RPMI8226 (cell line): ENCODE data around the gene RPP14.

Source experiments
- DNase-seq: peaks from one replicate; pipeline ENCODE4 v3.0.0-alpha.2; 2015

The RPP14 gene

DNA sequence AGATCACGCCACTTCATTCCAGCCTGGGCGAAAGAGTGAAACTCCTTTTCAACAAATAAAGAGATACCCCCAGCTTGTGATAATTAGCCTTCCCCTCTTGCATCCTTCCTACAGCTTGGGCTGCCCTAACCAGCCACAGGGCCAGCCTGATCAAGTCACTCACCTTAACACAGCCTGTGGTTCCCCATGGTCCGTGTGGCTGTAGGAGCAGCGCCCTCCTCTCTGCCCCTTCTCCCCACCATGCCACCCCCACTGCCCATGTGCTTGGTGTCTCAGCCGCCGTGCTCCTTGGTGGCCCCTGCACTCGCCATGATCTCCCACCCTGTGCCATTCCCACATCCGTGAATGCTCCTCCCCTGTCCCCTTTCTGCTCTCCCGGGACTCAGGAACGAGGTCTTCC, 13.2 kb upstream of the RPP14 start:
- DNase-seq, result no peak

DNA sequence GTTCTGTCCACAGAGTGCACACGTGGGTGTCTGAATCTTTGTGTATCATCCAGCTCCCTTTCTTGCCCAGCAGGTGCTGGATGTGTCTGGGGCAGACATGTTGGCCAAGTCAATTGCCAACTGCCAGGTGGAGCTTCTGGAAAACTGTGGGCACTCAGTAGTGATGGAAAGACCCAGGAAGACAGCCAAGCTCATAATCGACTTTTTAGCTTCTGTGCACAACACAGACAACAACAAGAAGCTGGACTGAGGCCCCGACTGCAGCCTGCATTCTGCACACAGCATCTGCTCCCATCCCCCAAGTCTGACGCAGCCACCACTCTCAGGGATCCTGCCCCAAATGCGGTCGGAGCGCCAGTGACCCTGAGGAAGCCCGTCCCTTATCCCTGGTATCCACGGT, 12.5 kb upstream of the RPP14 start:
- DNase-seq, result no peak

DNA sequence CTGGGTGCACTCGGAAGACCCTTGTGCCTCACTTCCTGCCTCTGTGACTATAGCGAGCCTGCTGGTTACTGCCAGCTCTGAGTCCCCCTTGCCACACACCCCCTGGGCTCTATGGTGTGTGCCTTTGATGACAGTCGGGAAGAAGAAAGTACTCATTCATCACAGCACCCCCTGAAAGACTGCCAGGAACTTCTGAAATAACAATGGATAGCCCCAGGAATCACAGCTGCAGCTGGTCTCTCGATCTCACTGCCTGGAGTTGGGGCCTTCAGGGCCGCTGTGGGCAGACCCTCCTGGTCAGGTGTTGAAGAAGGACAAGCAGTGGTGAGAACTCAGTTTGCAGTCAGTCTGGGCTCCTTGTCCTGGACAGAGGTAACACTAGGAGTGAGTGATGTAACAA, 9.8 kb upstream of the RPP14 start:
- no peak for DNase-seq

DNA sequence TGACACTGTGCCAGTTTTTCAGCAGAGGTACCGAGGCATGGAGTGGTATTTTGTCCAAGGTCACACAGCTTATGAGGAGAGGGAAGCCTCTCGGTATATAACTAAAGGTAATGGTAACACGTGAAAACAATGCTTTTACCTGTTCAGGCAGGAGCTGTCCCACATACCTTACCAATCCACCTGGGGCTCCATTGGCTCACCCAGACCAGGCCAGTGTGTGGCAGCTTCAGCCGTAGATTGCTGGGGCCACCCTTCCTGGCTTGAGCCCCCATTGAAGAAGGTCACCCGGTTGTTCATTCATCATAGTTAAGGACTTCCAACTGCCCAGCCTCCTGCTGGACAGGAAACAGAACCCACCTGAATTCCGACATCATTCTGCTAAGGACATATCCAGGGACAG, 9.2 kb upstream of the RPP14 start:
- no peak for DNase-seq

DNA sequence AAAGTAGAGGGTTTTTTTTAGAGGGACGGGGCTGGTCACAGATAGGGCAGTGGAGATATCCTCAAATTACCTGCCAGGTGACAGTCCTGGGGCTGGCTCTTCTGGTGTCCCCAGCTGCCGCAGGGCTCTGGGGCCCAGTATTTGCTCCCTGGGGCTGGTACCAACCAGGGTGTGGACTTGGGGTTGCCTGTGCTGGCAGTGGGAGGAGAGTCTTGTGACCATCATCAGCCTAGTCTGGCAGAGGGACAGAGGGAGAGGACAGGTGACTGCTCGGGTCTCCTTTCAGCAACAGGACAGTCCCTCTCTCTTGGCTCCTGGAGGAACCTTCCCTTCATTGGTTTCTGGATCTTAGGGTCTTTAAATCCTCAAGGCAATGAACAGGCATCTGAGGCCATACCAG, 7.9 kb upstream of the RPP14 start:
- no peak for DNase-seq

DNA sequence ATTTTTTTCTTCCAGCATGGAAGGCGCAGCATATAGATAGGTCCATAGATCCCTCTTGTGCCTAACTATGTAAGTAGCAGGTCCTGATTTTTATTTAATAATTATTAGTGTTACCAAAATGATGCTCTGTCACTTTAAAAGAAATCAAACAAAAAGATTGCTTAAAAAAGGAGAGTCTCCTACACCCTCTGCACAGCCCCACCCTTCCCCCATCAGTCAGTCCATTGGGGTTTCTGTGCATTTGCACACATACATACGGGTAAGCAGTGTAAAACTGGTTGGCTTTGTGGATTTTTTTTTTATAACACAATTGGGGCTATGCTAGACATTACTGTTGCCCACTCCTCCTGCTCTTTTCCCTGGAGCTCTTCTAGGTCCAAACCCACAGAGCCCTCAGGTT, 7.0 kb upstream of the RPP14 start:
- no peak for DNase-seq

DNA sequence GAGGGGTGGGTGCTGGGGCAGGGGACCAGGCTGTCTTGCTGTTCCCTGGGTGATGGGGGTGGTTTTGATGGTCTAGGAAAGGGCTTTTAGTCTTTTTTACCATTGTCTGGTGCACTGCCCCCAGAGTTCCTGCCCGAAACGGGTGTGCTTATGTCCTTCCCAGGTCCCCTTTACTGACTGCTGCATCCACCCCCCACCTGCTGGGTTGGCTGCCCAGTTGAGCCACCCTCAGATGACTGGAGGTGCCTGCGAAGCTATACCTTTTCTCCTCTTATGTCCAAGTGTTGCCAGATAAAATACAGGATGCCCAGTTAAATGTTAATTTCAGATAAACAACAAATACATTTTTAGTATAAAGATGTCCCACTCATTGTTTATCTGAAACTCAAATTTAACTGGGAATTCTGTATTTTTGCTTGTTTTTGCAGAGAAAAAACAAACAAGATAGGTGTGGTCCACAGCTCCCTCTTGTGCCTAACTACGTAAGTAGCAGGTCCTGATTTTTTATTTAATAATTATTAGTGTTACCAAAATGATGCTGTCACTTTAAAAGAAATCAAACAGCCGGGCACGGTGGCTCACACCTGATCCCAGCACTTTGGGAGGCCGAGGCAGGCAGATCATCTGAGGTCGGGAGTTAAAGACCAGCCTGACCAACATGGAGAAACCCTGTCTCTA, 6.1 kb upstream of the RPP14 start:
- no peak for DNase-seq

DNA sequence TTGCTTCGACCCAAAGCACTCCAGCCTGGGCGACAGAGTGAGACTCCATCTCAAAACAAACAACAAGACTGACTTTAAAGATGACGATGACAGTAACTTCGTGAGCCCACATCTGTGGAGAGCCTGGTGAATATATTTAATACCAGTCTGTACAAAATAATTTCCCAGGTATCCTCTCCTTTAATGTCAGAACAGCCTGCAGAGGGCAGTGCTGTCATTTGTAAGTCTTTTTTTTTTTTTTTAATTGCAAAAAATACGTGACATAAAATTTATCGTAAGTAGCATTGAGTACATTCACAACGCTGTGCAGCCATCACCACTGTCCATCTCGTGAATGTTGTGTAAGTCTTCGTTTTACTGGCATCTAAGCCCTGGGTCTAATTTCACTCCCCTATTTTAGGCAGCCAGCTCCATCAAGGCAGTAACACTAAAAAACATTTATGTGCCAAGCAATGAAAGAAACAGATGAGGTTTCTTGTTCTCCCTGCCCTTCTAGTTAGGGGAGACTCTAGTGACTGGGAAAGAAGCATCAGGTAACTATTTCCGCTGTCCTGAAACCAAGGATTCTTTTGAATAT, 1.7 kb downstream of the RPP14 start:
- peak; percentile 65 for DNase-seq

DNA sequence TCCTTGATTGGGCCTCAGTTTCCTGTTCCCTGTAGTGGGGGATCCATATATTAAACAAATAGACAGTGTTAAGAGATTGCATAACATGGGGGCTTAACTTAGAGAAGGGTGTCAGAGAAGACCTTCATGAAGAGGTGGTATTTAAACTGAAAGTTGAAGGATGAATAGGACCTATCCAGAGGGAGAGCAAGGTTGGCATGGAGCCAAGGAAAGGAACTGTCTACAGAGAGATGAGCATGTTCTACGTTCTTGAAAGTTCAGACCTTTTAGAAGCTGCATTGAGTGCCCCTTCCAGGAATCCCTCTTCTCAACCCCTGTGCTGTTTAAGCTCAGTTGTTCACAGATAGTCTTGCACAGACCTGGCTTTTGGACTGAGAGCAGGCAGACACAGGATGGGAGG, 2.7 kb downstream of the RPP14 start:
- DNase-seq, result no peak

DNA sequence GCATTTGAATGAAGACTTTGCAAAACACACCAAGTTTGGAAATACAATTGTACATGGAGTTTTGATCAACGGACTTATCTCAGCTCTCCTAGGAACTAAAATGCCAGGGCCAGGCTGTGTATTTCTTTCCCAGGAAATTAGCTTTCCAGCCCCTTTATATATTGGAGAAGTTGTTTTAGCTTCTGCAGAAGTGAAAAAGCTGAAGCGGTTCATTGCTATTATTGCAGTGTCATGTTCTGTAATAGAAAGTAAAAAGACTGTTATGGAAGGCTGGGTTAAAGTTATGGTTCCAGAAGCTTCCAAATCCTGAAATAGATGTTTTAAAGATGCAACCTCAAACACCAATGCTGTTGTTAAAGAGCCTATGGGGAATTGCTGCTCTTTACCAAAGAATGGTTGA, 11.8 kb downstream of the RPP14 start:
- no peak for DNase-seq

DNA sequence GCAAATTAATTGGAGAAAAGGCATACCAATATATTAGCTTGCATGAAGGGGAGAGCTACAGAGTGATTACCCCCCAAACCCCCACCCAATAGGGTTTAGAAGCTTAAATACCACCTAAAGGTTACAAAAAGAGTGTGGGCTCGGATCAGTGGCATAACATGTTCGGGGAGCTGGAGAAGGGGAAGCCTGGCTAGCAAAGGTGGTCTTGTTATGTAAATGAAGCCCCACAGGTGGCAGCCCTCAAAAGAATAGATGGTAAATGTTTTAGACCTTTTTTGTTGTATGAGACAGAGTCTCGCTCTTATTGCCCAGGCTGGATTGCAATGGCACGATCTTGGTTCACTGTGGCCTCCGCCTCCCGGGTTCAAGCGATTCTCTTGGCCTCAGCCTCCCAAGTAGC, 15.7 kb downstream of the RPP14 start:
- DNase-seq, result no peak

DNA sequence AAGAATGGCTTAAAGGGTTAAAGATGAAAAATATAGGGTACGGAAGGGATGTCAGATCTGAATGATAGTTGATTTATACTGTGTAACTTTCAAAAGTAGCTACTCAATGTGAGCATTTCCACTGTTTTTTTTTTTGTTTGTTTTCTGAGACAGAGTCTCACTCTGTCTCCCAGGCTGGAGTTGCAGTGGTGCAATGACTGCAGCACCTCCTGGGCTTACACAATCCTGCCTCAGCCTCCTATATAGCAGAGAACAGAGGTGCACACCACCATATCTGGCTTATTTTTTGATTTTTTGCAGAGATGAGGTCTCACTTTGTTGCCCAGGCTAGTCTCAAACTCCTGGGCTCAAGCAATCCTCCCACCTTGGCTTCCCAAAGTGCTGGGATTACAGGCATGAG, 16.7 kb downstream of the RPP14 start:
- no peak for DNase-seq

DNA sequence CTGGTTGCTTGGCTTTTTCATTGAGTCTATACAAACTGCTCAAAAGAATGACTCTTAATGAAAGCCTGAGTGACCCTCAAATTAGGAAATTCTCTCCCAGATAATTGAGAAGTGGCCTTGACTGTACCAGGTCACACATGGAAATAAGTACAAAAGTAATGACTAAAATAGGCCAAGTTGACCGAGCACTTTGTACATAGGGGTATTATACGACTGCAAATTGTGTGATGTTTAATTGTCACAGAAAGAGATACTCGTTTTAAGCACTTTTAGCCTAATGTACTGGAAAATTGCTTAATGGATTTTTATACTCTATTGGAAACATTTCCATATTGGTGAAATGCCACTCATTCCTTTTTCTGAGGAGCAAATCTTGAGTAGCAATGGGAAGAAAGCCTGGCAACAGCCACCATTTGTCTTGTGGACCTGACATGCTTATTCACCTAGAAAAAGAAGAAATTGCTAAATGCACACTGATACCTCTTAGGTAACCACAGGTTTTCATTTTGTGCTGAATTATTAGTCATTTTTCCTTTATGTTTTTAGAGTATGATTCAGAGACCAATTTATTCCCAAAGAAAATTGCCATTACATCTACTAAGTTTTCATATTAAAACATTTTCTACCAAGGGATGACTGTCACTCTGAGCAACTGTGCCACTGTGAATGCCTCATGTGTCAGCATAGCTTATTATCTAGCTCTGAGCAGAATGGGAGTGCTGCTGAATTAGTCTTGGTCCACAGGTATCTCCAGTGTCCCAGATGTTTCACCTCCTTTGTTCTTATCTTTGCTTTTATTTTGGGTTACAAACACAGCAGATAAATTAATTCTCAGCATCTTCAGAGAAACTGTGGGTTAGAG, 17.7 kb downstream of the RPP14 start:
- DNase-seq, result no peak

DNA sequence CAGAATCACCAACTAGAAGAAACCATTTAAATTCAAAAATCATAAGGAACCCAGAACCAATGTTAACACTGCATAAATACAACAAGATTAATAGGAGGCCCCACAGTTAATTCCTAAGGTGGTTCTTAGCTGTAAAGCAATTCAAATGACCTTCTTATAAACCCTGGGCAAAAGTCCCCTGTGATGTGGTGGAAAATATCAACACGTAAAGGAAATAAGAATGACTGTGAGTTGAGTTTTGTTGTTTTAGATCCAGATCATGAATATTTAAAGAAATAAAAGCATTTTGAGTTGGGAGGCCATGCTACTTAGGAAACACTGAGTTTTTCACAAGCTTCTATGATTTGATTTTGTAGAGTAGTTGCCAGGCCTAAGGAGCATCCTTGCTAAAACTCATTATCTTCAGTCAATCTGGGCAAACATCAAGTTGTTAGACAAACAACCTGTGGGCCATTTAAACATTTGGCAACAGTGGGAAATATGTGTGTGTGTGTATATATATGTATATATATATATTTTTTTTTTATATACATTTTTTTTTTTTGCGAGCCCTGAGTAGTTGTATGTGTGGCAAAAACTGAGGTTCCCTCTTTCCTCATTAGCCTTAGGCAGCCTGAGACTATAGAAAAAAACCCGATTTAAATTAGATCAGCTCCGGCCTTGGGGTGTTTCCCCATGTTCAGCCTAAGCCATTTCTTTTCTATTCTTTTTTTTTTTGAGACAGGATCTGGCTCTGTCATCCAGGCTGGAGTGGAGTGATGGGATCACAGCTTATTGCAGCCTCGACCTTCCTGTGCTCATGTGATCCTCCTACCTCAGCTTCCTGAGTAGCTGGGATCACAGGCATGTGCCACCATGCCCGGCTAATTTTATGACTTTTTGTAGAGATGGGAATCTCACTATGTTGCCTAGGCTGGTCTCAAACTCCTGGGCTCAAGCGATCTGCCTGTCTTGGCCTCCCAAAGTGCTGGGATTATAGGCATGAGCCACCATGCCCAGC, 18.6 kb downstream of the RPP14 start:
- no peak for DNase-seq

DNA sequence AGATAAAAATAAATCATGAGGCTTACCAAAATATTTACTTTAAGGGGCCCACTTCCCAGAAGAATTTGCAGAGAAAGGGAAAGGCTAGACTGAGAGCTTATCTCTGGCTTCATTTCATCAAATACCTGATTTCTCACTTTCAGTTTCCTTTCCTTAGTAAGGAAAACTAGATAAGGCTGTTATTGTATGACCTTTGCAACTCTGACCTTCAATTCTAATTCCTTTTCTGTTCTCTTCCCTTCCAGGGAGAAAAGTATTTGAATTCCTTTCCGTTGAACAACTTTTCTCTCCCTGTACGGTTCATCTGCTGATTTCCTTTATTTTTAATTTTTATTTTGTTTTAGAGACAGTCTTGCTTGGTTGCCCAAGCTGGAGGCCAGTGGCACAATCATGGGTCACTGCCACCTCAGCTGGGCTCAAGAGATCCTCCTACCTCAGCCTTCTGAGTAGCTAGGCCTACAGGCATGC, 19.5 kb downstream of the RPP14 start:
- no peak for DNase-seq

DNA sequence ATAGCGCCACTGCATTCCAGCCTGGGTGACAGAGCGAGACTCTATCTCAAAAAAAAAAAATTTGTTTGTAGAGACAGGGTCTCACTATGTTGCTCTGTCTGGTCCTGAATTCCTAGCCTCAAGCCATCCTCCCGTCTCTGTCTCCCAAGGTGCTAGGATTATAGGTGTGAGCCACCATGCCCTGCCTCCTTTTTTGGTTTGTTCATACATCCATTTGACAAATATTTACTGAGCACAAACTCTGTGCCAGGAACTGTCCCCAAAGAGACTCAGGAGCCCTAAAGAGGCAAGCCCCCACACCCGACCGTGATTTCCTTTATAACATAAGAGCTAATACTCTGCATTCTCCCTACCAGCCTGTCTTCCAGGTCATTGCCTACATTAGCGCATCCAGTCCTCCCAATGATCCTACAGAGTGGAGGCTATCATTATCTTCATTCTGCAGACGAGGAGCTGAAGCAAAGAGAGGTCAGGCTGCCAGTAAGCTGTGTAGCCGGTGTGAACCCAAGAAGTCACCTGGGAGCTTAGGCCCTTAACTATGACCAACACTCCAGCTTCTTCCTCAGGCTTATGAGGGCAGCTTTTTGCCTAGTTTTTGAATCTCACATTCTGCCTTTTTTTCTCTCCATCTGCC, 20.3 kb downstream of the RPP14 start:
- no peak for DNase-seq

DNA sequence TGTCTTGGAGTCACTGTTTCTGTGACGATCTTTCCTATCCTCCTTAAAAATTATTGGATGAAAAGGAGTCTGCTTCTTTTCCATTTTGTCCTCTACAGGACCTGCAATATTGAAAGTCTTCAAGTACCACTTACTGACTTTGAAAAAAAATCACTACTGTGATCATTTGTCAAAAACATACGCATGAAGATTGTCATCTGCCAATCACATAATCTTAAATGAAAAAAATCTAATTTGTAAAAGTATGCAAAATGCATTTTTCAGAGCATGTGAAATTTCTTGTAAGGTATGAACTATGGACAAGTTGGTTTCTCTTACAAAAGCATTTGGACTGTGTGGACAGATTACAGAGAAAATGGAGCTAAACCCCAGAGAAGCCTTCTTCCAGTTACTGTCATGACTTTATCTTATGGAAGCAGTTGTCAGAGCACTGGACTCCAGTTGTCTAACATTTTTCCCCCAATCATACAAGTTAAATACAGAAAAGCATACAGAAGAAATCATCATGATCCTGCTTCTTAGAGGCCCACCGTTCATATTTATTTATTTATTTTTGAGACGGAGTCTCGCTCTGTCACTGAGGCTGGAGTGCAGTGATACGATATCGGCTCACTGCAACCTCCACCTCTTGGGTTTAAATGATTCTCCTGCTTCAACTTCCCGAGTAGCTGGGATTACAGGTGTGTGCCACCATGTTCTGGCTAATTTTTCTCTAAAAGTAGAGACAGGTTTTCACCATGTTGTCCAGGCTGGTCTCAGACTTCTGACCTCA, 23.3 kb downstream of the RPP14 start:
- no peak for DNase-seq

DNA sequence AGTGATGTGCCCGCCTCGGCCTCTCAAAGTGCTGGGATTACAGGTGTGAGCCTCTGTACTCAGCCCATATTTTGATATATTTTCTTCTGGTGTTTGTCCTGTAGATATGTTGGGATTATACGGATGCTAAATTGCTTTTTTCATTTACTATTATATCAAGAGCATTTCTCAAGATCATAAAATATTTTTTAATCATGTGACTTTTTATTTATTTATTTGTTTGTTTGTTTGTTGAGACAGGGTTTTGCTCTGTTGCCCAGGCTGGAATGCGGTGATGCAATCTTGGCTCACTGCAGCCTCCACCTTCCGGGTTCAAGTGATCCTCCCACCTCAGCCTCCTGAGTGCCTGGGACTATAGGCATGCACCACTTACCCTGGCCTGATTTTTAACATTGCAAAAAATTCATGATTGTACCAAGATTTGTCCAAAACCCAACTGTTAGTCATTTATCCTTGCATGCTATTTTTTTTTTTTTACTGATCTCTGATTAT, 23.9 kb downstream of the RPP14 start:
- DNase-seq, result no peak

DNA sequence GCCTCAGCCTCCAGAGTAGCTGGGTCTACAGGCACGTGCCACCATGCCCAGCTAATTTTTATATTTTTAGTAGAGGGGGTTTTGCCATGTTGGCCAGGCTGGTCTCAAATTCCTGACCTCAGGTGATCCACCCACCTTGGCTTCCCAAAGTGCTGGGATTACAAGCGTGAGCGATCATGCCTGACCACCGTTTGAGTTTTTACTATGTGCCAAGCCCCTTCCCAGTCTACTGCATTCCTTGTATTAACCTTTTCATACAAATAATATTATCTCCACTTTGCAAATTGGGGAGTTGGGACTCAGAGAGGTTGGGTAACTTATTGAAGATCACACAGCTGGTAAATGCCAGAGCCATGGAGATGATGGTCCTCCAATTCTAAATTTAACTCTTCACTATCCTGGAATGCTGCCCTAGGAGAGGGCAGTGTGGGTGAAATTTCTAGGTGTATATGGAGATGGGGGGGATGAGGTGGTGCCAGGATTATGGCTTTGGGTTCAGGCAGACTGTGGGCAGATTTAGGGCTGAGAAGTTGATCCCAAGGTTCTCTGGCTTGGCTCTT, 25.6 kb downstream of the RPP14 start:
- no peak for DNase-seq

DNA sequence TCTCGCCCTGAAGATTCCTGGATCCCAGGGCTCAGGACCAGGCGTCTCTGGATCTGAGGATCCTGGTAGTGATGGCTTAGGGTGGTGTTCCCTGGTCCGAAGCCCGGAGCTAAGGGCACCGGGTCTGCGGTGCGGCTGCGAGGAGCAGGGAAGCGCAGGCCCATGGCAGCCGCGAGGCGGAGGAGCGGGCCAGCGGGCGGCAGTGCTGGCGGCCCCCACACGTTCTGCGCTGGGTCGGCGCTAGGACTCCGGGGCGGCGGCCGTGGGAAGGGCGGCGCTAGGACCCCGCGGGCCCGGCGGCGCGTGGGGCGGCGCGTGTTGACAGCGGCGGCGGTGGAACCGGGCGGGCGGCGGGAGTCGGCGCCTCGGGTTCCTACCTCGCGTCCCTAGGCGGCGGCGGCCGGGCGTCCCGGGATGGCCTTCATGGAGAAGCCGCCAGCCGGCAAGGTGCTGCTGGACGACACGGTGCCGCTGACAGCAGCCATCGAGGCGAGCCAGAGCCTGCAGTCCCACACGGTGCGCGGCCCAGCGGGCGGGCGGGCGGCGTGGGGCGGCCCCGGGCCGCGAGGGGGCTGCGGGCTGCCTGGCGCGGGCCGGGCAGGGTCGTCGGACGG, 26.6 kb downstream of the RPP14 start, which contains the start of gene PXK:
TSS of gene PXK (plus strand) at position 318 of the 614 bp plus-strand sequence. CDS start at position 415, 97 bp downstream.
- DNase-seq, result peak; percentile 86
